Activated T-helper 1 cell treated with anti-CD3 and anti-CD28 coated beads, Interleukin-12 subunit alpha, Interleukin-12 subunit beta, Interleukin-2, Interleukin-4 antibody, amounts not matched to agents 30 ng/mL and 10 ng/mL and 1 ng/mL, durations not matched to agents 14 hours and 24 hours and 36 hours (primary cell): ENCODE data around the gene LELP1. TPM values are rescaled to one million over a fixed set of nuclear protein-coding genes. Genes with fewer than 3 reads are reported as not detected.
"Not testable (repeated sequence)": the region's sequence is repeated elsewhere in the genome, so short reads cannot be mapped to it uniquely, and the experiment has no call there.

Source experiments
- DNase-seq: peaks from one replicate; pipeline ENCODE4 v3.0.0; 2021; ENCODE audit warnings: low spot score
- H3K27ac Mint-ChIP-seq: one replicate; pipeline ENCODE4 v1.8.0; 2021; ENCODE audit warnings: mild to moderate bottlenecking, mixed read lengths
- H3K27me3 Mint-ChIP-seq: one replicate; pipeline ENCODE4 v1.8.0; 2022; ENCODE audit warnings: mild to moderate bottlenecking, moderate library complexity, mixed read lengths; ENCODE audit not compliant: insufficient read depth
- H3K36me3 Mint-ChIP-seq: one replicate; pipeline ENCODE4 v1.8.0; 2021; ENCODE audit warnings: low read depth, mixed read lengths
- H3K4me1 Mint-ChIP-seq: one replicate; pipeline ENCODE4 v1.8.0; 2021; ENCODE audit warnings: low read depth, mixed read lengths
- H3K4me3 Mint-ChIP-seq: one replicate; pipeline ENCODE4 v1.8.0; 2021; ENCODE audit warnings: mild to moderate bottlenecking, moderate library complexity, mixed read lengths
- H3K9me3 Mint-ChIP-seq: one replicate; pipeline ENCODE4 v1.8.0; 2021; ENCODE audit warnings: mixed read lengths
- intact Hi-C: fragments of 100-400 bp; cut with micrococcal nuclease; formaldehyde crosslinking; loops from one replicate; pipeline ENCODE4 v1.15.1; 2024
- total RNA-seq: library from RNA; stranded (reverse); gene quantifications from 2 replicates; pipeline ENCODE4 v1.2.3, GENCODE V29; 2022

Gene LELP1
- total RNA-seq: not detected in 2 replicates

DNA sequence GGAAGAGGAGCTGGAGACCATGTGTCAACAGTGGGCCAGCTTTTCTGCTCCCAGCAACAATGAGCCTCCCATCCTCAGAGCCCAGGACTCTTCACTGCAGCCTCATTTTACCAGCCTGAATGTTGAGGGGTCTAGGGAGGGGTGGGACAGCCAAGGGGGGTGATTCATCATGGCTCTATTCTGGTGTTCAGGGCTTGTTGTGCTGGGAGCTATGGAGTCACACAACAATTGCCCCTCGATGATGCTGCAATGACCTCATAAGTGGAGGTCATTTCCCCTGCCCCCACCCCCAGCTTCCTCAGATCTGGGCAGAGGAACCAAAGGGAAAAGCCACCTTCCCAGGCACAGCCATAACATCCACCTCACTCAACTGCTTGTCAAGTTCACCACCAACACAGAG is at the start of gene LELP1:
LELP1 (plus strand) TSS at position 301 of the 400 bp plus-strand sequence. CDS start 1,278 bp downstream, outside the sequence.
- DNase-seq: no peak
- H3K36me3 Mint-ChIP-seq: no peaks in the 10 kb centered on the region
- no peak within 1 kb of the TSS for H3K27ac Mint-ChIP-seq
- H3K4me1 Mint-ChIP-seq: no peaks in the 10 kb centered on the region
- H3K9me3 Mint-ChIP-seq: no peaks in the 10 kb centered on the region
- peaks cover 7% of the 10 kb centered on the region for H3K27me3 Mint-ChIP-seq
- no peak within 1 kb of the TSS for H3K4me3 Mint-ChIP-seq
- intact Hi-C loops: no loop called here

DNA sequence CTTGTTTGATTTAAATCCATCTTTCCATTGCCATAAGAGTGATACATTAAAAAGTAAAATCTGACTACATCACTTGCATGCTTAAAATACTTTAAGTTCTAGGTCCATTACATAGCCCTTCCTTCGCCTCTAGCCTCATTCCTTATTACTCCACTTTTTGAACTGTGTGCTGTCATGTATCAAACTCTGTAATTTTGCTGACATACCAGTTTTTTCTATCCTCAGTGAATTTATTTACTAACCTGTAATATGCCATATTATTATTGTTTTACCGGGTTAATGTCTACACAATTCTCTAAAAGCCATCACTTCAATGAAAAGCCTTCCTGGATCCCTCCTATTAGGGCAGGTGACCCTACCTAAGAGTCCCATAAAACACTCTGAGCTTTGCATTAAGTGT is 47.7 kb upstream of the LELP1 start:
- no peaks in the 10 kb centered on the region for H3K36me3 Mint-ChIP-seq
- H3K27me3 Mint-ChIP-seq: peaks cover 8% of the 10 kb centered on the region
- H3K4me1 Mint-ChIP-seq: no peaks in the 10 kb centered on the region
- intact Hi-C loops: no loop called here
- H3K9me3 Mint-ChIP-seq: peaks cover 8% of the 10 kb centered on the region
- DNase-seq: no peak
- no peak overlapping the region for H3K4me3 Mint-ChIP-seq
- H3K27ac Mint-ChIP-seq: no peak overlapping the region

DNA sequence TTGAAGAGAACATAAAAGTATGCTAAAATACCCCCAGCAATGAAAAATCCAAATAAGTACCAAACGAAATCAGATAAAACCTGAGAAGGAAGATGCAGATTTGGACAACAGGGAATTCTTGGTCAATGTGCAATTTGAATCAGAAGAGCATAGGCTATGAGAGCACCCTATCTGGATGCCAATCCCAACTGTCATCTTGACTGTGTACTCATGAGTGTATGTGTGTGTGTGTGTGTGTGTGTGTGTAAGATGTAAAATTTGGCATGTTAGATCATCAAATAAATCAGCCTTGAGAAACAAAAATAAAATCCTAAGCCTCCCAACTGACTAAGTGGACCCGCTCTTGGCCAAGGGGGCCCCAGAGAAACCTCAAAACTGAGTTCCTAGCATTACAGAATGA is 34.5 kb upstream of the LELP1 start:
- peaks cover 17% of the 10 kb centered on the region for H3K27me3 Mint-ChIP-seq
- no peak overlapping the region for H3K27ac Mint-ChIP-seq
- intact Hi-C loops: no loop called here
- no peaks in the 10 kb centered on the region for H3K36me3 Mint-ChIP-seq
- no peaks in the 10 kb centered on the region for H3K4me1 Mint-ChIP-seq
- H3K4me3 Mint-ChIP-seq: no peak overlapping the region
- no peaks in the 10 kb centered on the region for H3K9me3 Mint-ChIP-seq
- no peak for DNase-seq

DNA sequence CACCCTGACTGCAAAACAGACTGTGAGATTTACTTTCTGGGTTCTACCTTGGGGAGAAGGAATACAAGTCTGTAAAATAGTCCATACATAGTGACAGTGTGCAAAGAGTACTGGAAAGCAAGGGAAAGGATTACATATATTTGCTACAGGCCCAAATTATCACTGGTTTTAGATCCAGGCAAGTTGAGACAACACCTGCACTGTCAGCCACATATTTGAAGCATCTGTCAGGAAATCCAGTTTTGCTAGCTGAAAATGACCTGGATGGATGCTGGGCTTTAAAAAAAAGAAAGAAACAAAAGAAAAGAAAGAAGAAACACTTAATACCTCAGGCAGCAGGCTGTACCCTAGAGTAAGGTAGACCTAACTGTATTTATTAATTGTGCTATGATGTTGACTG is 28.6 kb upstream of the LELP1 start:
- Mint-ChIP-seq H3K36me3 (no peaks in the 10 kb centered on the region), H3K27me3 (peaks cover 9% of the 10 kb centered on the region), H3K4me3 (no peak overlapping the region), H3K27ac (no peak overlapping the region), H3K9me3 (no peaks in the 10 kb centered on the region), H3K4me1 (no peaks in the 10 kb centered on the region)
- intact Hi-C loops: no loop called here
- no peak for DNase-seq

DNA sequence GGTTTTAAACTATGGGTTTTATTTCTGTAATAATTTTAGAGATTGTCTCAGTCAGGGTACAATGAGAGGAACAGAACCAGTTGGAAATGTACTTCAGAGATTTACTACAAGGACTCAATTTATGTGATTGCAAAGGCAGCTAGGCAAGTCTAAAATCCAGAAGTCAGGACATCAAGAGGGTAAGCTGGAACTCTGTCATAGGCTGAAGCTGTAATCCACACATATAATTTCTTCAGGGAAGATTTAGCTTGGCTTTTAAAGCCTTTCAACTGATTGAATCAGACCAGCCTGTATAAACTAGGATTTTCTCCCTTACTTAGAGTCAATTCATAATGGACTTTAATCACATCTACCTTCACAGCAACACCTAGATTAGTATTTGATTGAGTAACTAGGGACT is 24.3 kb upstream of the LELP1 start:
- no peaks in the 10 kb centered on the region for H3K27me3 Mint-ChIP-seq
- H3K27ac Mint-ChIP-seq: no peak overlapping the region

DNA sequence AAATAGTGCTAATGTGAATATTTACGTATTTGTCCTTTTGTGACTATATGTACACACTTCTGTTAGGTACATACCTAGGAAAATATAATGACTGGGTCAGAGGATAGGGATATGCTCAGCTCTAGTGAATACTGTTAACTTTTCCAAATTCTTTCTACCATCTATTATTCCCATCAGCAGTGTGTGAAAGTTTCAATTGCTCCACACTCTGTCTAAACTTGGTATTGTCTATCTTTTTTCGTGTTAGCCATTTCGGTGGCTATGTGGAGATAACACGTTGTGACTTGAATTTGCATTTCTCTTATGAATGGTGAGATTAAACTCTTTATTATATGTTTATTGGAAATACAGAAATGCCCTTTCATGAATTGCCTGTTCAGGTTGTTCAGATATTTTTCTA is 22.7 kb upstream of the LELP1 start:
- Mint-ChIP-seq H3K9me3 (peaks cover 2% of the 10 kb centered on the region), H3K27ac (no peak overlapping the region), H3K36me3 (no peaks in the 10 kb centered on the region), H3K27me3 (peaks cover 1% of the 10 kb centered on the region), H3K4me1 (no peaks in the 10 kb centered on the region), H3K4me3 (no peak overlapping the region)
- intact Hi-C loops: no loop called here
- DNase-seq: no peak

More for the DNA sequence above, 24.3 kb upstream of the LELP1 start:
- Mint-ChIP-seq H3K4me3 (no peak overlapping the region), H3K9me3 (no peaks in the 10 kb centered on the region), H3K36me3 (no peaks in the 10 kb centered on the region), H3K4me1 (no peaks in the 10 kb centered on the region)
- intact Hi-C loops: no loop called here
- DNase-seq: no peak

DNA sequence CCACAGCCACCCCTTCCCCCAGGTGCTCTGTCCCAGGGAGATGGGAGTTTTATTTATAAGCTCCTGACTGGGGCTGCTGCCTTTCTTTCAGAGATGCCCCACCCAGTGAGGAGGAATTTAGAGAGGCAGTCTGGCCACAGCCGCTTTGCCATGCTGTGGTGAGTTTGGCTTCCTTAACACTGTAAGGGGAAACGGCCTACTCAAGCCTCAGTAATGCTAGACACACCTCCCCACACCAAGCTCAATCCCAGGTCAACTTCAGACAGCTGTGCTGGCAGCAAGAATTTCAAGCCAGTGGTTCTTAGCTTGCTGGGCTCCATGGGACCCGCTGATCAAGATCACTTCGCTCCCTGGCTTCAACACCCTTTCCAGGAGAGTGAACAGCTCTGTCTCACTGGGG is 14.9 kb upstream of the LELP1 start:
- H3K27me3 Mint-ChIP-seq, H3K4me1 Mint-ChIP-seq, intact Hi-C loops, DNase-seq, H3K36me3 Mint-ChIP-seq, H3K27ac Mint-ChIP-seq, H3K9me3 Mint-ChIP-seq, H3K4me3 Mint-ChIP-seq: not testable (repeated sequence)

DNA sequence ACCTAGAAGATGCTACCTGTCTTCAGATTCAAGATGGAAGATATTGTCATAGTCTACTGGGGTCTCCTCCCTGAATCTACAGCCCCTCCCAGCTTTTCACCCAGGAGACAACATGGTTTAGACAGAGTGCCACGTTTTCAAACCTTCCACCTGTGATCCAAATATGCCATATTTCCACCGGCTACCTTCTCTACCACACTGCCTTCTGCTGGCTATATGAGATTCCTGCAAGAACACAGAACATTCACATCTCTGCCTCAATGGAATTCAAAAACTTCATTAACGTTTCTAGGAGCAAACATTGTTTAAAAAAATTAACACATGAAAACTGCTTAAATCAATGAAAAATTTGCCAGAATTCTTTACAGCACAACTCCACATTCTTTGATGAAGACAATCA is 12.9 kb upstream of the LELP1 start:
- intact Hi-C loops: no loop called here

DNA sequence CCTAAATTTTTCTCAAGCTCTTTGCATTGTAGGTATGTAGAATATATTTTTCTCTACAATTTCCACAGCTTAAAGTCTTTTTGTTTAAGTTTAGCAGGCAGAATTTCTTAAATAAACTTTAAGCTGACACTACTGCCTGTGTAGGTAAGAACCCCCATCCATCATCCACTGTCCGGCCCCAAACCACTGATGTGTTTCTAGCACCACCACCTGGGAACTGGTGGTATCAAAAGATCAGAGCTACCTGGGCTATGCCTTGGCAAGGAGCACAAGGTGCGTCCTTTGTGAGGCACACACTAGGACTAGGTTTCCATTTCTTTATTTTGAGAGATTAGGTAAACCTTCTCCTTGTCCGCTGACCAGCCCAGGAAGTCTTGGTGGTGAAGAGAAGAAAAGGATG is 10.5 kb upstream of the LELP1 start:
- H3K27ac Mint-ChIP-seq: no peak overlapping the region

More for the DNA sequence above, 12.9 kb upstream of the LELP1 start:
- no peak overlapping the region for H3K4me3 Mint-ChIP-seq
- DNase-seq: no peak
- no peak overlapping the region for H3K27ac Mint-ChIP-seq
- H3K36me3 Mint-ChIP-seq: no peaks in the 10 kb centered on the region
- peaks cover 12% of the 10 kb centered on the region for H3K27me3 Mint-ChIP-seq
- no peaks in the 10 kb centered on the region for H3K4me1 Mint-ChIP-seq
- peaks cover 5% of the 10 kb centered on the region for H3K9me3 Mint-ChIP-seq

DNA sequence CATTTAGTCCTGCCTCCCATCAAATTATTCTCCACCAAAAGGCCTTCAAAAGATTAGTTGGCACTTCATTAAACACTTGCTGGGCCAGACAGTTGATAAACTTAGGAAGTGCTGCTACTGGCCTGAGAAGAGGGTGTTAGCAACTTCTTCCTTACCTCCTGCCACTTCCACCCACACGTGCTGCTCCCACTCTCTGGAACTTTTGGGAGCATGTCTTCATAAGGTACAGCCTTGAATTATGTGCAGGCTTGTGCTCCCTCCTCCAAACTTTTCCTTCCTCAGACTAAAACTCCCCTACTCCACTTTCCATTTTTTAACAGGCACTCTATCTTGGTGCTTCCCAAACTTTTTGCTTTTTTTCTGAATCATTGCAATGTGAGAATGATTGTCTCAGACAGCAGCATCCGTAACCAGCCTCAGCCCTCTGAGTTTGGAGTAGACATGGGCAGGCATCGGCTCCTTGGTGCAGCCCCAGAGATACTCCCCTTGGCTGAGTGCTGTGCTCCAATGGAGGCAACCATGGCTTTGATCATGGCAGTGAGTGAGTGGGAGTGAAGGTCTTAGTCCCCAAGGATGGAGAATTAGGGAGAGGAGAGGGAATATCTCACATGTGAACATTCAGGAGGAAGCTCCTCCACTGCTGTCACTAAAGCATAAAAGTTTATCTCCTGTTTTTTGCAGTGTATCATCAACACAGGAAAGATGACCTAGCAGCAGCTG is 8.7 kb upstream of the LELP1 start:
- H3K9me3 Mint-ChIP-seq: no peaks in the 10 kb centered on the region
- no peak for DNase-seq
- peaks cover 8% of the 10 kb centered on the region for H3K27me3 Mint-ChIP-seq
- no peak overlapping the region for H3K4me3 Mint-ChIP-seq
- H3K27ac Mint-ChIP-seq: no peak overlapping the region
- H3K36me3 Mint-ChIP-seq: no peaks in the 10 kb centered on the region
- no peaks in the 10 kb centered on the region for H3K4me1 Mint-ChIP-seq
- intact Hi-C loops: no loop called here

More for the DNA sequence above, 10.5 kb upstream of the LELP1 start:
- Mint-ChIP-seq H3K36me3 (no peaks in the 10 kb centered on the region), H3K9me3 (no peaks in the 10 kb centered on the region), H3K4me1 (no peaks in the 10 kb centered on the region), H3K27me3 (peaks cover 8% of the 10 kb centered on the region), H3K4me3 (no peak overlapping the region)
- DNase-seq: no peak
- intact Hi-C loops: no loop called here

DNA sequence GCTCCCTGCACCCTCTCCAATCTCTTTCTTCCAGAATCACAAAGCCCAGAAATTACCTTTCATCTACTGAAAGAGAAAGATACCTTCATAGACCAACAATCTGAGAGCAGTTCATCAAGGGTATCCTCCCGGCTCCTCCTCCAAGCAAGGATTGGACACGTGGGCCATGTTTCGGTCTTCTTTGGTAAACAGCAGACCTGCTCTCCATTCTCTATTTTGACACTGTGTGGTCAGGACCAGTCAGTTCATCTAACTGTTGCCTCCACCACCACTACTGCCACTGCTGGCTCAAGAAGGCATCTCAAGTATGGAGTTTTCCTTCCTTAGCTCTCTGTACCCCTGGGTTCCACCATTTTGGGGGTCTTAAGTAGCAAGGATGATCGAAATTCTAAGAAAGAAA is 8.0 kb upstream of the LELP1 start:
- Mint-ChIP-seq H3K27me3 (peaks cover 7% of the 10 kb centered on the region), H3K9me3 (no peaks in the 10 kb centered on the region), H3K4me3 (no peak overlapping the region), H3K4me1 (no peaks in the 10 kb centered on the region), H3K27ac (no peak overlapping the region), H3K36me3 (no peaks in the 10 kb centered on the region)
- intact Hi-C loops: no loop called here
- no peak for DNase-seq

DNA sequence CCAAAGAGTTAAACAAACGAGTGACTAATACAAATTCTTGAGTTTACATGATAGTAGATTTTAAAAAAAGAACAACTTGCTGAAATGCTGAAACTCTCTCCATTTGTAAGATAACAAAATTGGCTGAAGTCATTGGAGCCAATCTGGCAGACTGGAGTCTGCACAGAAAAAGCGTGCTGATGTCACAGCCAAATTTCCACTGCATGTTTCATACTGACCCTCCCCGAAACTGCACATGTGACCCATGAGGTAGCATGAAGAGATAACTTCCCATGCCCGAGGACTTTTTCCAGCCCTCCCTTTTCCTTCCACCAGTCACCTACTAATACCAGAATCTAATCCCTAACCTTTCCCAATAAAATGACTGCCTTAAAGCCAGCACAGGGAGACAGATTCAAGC is 1.2 kb upstream of the LELP1 start:
- no peak for DNase-seq
- intact Hi-C loops: no loop called here
- peaks cover 3% of the 10 kb centered on the region for H3K27me3 Mint-ChIP-seq
- no peaks in the 10 kb centered on the region for H3K36me3 Mint-ChIP-seq
- no peaks in the 10 kb centered on the region for H3K9me3 Mint-ChIP-seq
- no peak overlapping the region for H3K4me3 Mint-ChIP-seq
- no peak overlapping the region for H3K27ac Mint-ChIP-seq
- H3K4me1 Mint-ChIP-seq: no peaks in the 10 kb centered on the region

DNA sequence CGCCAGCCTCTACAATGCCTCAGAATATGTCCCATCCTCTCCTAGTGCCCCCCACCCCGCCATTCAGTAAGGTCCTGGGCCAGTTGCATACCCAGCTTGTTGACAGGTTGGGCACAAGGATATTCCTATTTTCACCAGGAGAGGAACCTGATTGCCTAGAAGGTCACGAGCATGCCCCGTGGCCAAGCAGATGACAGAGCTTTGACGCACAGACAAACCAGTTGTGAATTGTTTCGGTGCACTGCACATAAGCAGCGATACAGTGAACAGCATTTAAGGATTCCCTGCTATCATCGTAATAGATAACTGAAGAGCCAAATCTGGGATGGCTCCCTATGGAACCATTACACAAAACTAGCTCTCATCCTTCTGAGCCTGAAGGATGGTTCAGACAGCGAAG is 3.4 kb downstream of the LELP1 start:
- Mint-ChIP-seq H3K27ac (no peak overlapping the region), H3K4me1 (no peaks in the 10 kb centered on the region), H3K27me3 (peaks cover 14% of the 10 kb centered on the region), H3K4me3 (no peak overlapping the region), H3K9me3 (no peaks in the 10 kb centered on the region), H3K36me3 (no peaks in the 10 kb centered on the region)
- DNase-seq: no peak
- intact Hi-C loops: no loop called here

DNA sequence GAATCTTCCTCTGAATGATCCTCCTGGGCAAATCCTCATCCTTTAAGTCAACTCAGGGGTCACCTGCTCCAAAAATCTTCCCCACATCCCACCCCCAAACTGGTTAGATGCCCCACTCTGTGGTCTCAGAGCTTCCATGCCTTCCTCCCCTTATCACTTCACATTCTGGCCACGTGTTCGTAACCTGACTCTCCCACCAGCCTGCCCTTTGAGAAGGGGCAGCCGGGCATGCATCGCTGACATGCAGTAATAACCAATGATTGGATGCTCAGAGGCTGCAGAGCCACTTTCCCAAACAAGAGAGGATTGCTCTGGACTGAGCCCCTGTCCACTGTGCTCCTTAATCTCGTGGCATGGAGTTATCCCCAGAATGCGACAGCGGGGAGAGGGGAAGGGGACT is 7.0 kb downstream of the LELP1 start:
- H3K4me3 Mint-ChIP-seq: no peak overlapping the region
- DNase-seq: no peak
- H3K4me1 Mint-ChIP-seq: no peaks in the 10 kb centered on the region
- H3K9me3 Mint-ChIP-seq: no peaks in the 10 kb centered on the region
- peaks cover 14% of the 10 kb centered on the region for H3K27me3 Mint-ChIP-seq
- intact Hi-C loops: no loop called here
- no peaks in the 10 kb centered on the region for H3K36me3 Mint-ChIP-seq
- no peak overlapping the region for H3K27ac Mint-ChIP-seq
